HTR-8/SVneo (cell line): ENCODE data around the gene HTR7.
"Not testable (repeated sequence)": the region's sequence is repeated elsewhere in the genome, so short reads cannot be mapped to it uniquely, and the experiment has no call there.

Experiments
- DNase-seq: peaks from one replicate; pipeline ENCODE4 v3.0.0; 2011; ENCODE audit warnings: low spot score, mixed read lengths; ENCODE audit not compliant: insufficient read length
- FAIRE-seq: peaks from 2 replicates; lab custom pipeline; 2011; peaks lifted over from hg19 to GRCh38; lab: Jason Lieb, UNC

The HTR7 gene

GRCh38 chr10:90807106-90807505 lies 50.7 kb downstream of the HTR7 start:
- not testable (repeated sequence) for FAIRE-seq, DNase-seq

- DNase-seq (no peak), FAIRE-seq (no peak)
Measured at GRCh38 chr10:90806677-90807076, 51.2 kb downstream of the HTR7 start.

GRCh38 chr10:90805206-90805605 lies 52.6 kb downstream of the HTR7 start:
- DNase-seq (no peak), FAIRE-seq (no peak)

GRCh38 chr10:90804354-90804753 lies 53.5 kb downstream of the HTR7 start:
- FAIRE-seq, result no peak
- DNase-seq, result no peak

- FAIRE-seq, result no peak
Measured at GRCh38 chr10:90801608-90802007, 56.2 kb downstream of the HTR7 start.

GRCh38 chr10:90800232-90800796 lies 57.5 kb downstream of the HTR7 start:
- no peak for DNase-seq
- no peak for FAIRE-seq

More at GRCh38 chr10:90801608-90802007, 56.2 kb downstream of the HTR7 start:
- no peak for DNase-seq

GRCh38 chr10:90799172-90799571 lies 58.7 kb downstream of the HTR7 start:
- no peak for DNase-seq
- no peak for FAIRE-seq

- FAIRE-seq, result no peak
- no peak for DNase-seq
Measured at GRCh38 chr10:90798482-90798881, 59.4 kb downstream of the HTR7 start.

- DNase-seq, result no peak
- no peak for FAIRE-seq
Measured at GRCh38 chr10:90790422-90790821, 67.4 kb downstream of the HTR7 start.

GRCh38 chr10:90788968-90789367 lies 68.9 kb downstream of the HTR7 start:
- no peak for FAIRE-seq
- DNase-seq, result no peak

GRCh38 chr10:90788199-90788491 lies 69.7 kb downstream of the HTR7 start:
- DNase-seq, result no peak
- FAIRE-seq, result no peak

GRCh38 chr10:90787393-90788198 lies 70.2 kb downstream of the HTR7 start:
- FAIRE-seq, result peak; percentile 26
- DNase-seq, result peak; percentile 13

GRCh38 chr10:90785782-90786181 lies 72.1 kb downstream of the HTR7 start:
- DNase-seq (no peak), FAIRE-seq (no peak)

- DNase-seq, result no peak
Measured at GRCh38 chr10:90784771-90785170, 73.1 kb downstream of the HTR7 start.

GRCh38 chr10:90780488-90780887 lies 77.4 kb downstream of the HTR7 start:
- no peak for FAIRE-seq
- DNase-seq, result no peak

More at GRCh38 chr10:90784771-90785170, 73.1 kb downstream of the HTR7 start:
- no peak for FAIRE-seq

- FAIRE-seq (no peak), DNase-seq (no peak)
Measured at GRCh38 chr10:90779548-90779947, 78.3 kb downstream of the HTR7 start.

GRCh38 chr10:90777621-90778020 lies 80.2 kb downstream of the HTR7 start:
- FAIRE-seq (no peak), DNase-seq (no peak)

GRCh38 chr10:90775351-90776028 lies 82.3 kb downstream of the HTR7 start:
- FAIRE-seq (no peak), DNase-seq (no peak)

GRCh38 chr10:90769946-90770841 lies 87.6 kb downstream of the HTR7 start:
- DNase-seq, result no peak

More at GRCh38 chr10:90769946-90770841, 87.6 kb downstream of the HTR7 start:
- no peak for FAIRE-seq
